ENCODE data around the gene RAVER1. TPM values are rescaled to one million over a fixed set of nuclear protein-coding genes. Genes with fewer than 3 reads are reported as not detected.
A peak's percentile ranks its signal among the peaks of the same experiment; 100 is the strongest.

The RAVER1 gene
- total and polyA plus RNA-seq, 9 of the 15 experiments (the other 6 are each of a cell fraction or from before 2014, with no cell fraction given), result 0.06 to 113 (median 7.0) TPM

- peak; percentile 88 for TF ChIP-seq EGR1 (conservative IDR thresholded peaks at IDR 0.05)
- no peak for TF ChIP-seq ELK1 (CRISPR knock-in tag; IDR thresholded peaks at IDR 0.05)
- TF ChIP-seq CEBPG (CRISPR knock-in tag; IDR thresholded peaks at IDR 0.05), result no peak
- TF ChIP-seq CEBPG (tag; conservative IDR thresholded peaks at IDR 0.05 in 1 of 2, IDR thresholded peaks at IDR 0.05 in 1 of 2), result no peak
- no peak for TF ChIP-seq CHD4 (IDR thresholded peaks at IDR 0.05; ENCODE audit: insufficient read depth, insufficient replicate concordance, low read depth, low read length, poor library complexity, severe bottlenecking)
- TF ChIP-seq PHF8 (IDR thresholded peaks at IDR 0.05; ENCODE audit: borderline replicate concordance, low read length), result peak; percentile 75; the same call in 1 of the 2 replicates
- no peak for TF ChIP-seq XRCC5 (IDR thresholded peaks at IDR 0.05; ENCODE audit: low read depth, low read length)
- no peak for TF ChIP-seq SIX5 (IDR thresholded peaks at IDR 0.05; ENCODE audit: borderline replicate concordance in 1 of 2, insufficient read depth in 1 of 2, low read depth in 1 of 2, low read length in 2 of 2)
- TF ChIP-seq ELF2 (CRISPR knock-in tag; IDR thresholded peaks at IDR 0.05), result no peak
- no peak; the same call in 1 of the 2 replicates for TF ChIP-seq STAT6 (CRISPR knock-in tag; IDR thresholded peaks at IDR 0.05)
- no peak for TF ChIP-seq FOXJ2 (tag; IDR thresholded peaks at IDR 0.05)
- no peak for TF ChIP-seq RBM25 (IDR thresholded peaks at IDR 0.05; ENCODE audit: low read depth, low read length, severe bottlenecking)
- TF ChIP-seq BMI1 (IDR thresholded peaks at IDR 0.05; ENCODE audit: low read length), result no peak
- TF ChIP-seq STAT5B (CRISPR knock-in tag; IDR thresholded peaks at IDR 0.05), result no peak
- TF ChIP-seq NCOR1 (IDR thresholded peaks at IDR 0.05), result no peak
- no peak for TF ChIP-seq MAFF (IDR thresholded peaks at IDR 0.05; ENCODE audit: low read length)
- TF ChIP-seq FOXM1 (IDR thresholded peaks at IDR 0.05; ENCODE audit: low read depth), result no peak
- no peak for TF ChIP-seq FOXM1 (CRISPR knock-in tag; IDR thresholded peaks at IDR 0.05; ENCODE audit: low read depth)
- TF ChIP-seq RFX1 (IDR thresholded peaks at IDR 0.05), result no peak
- TF ChIP-seq ZBTB8A (IDR thresholded peaks at IDR 0.05; ENCODE audit: partially characterized antibody), result no peak
- no peak for TF ChIP-seq ZBTB17 (CRISPR knock-in tag; IDR thresholded peaks at IDR 0.05)
- peak; percentile 54 for TF ChIP-seq CXXC5 (CRISPR knock-in tag; IDR thresholded peaks at IDR 0.05)
- TF ChIP-seq ATF7 (IDR thresholded peaks at IDR 0.05), result 0 out of 2 replicates have a peak, but pooled peaks have one; percentile 71
- no peak for TF ChIP-seq ZNF583 (CRISPR knock-in tag; IDR thresholded peaks at IDR 0.05)
- TF ChIP-seq ZNF699 (CRISPR knock-in tag; IDR thresholded peaks at IDR 0.05; ENCODE audit: insufficient replicate concordance), result no peak
Observed at GRCh38 chr19:10334588-10335351, 1.4 kb upstream of the RAVER1 start (continued).

Measured in K562 (cell line).